Left renal pelvis (tissue), 4 donors: ENCODE data around the gene TRIP11. TPM values are rescaled to one million over a fixed set of nuclear protein-coding genes. Genes with fewer than 3 reads are reported as not detected.
"Not testable (repeated sequence)": the region's sequence is repeated elsewhere in the genome, so short reads cannot be mapped to it uniquely, and the experiment has no call there.

Source experiments
- DNase-seq, 4 donors: peaks; one replicate each; pipeline ENCODE4 v3.0.0-alpha.2; 2013; ENCODE audit warnings: low read depth in 4 of 4, low spot score in 3 of 4
- polyA plus RNA-seq, 4 donors: library from polyadenylated mRNA; unstranded; fragments of 120-200 nt; gene quantifications; one replicate each; pipeline ENCODE4 v1.2.1, GENCODE V29; 2013; ENCODE audit not compliant: insufficient read length in 4 of 4

The TRIP11 gene
- polyA plus RNA-seq, result 10 to 100 TPM; 33.7 to 46.1 (median 37.3) TPM

GRCh38 chr14:92039719-92040430, at the start of gene TRIP11:
TRIP11 (minus strand) TSS chr14:92040059; CDS start chr14:92039685, 374 bp downstream.
- peak; percentile 80 to 87 (median 85) for DNase-seq

GRCh38 chr14:92088494-92088893, 48.6 kb upstream of the TRIP11 start:
- DNase-seq, result no peak

GRCh38 chr14:92074555-92074954, 34.7 kb upstream of the TRIP11 start:
- DNase-seq, result no peak

- DNase-seq, result no peak
Observed at GRCh38 chr14:92058006-92058917, 18.4 kb upstream of the TRIP11 start.

GRCh38 chr14:92049781-92050180, 9.9 kb upstream of the TRIP11 start:
- DNase-seq, result no peak

GRCh38 chr14:92049221-92049620, 9.4 kb upstream of the TRIP11 start:
- not testable (repeated sequence) for DNase-seq

GRCh38 chr14:92045904-92046303, 6.0 kb upstream of the TRIP11 start:
- not testable (repeated sequence) for DNase-seq

GRCh38 chr14:92041766-92042165, 1.9 kb upstream of the TRIP11 start:
- DNase-seq, result not testable (repeated sequence)

GRCh38 chr14:92041203-92041602, 1.3 kb upstream of the TRIP11 start:
- no peak for DNase-seq

- DNase-seq, result peak in 2 of 4 donors; percentile 4 to 8
Observed at GRCh38 chr14:92040431-92041051, 682 bp upstream of the TRIP11 start.

- peak; percentile 55 to 61 (median 58) for DNase-seq
Observed at GRCh38 chr14:92039063-92039718, 668 bp downstream of the TRIP11 start.

GRCh38 chr14:92037989-92038388, 1.9 kb downstream of the TRIP11 start:
- DNase-seq, result no peak

GRCh38 chr14:92035890-92036289, 4.0 kb downstream of the TRIP11 start:
- DNase-seq, result no peak

- no peak for DNase-seq
Observed at GRCh38 chr14:92033906-92034687, 5.8 kb downstream of the TRIP11 start.

GRCh38 chr14:92033433-92033832, 6.4 kb downstream of the TRIP11 start:
- DNase-seq, result no peak

GRCh38 chr14:92026548-92027190, 13.2 kb downstream of the TRIP11 start:
- no peak for DNase-seq

- DNase-seq, result no peak
Observed at GRCh38 chr14:92022036-92022435, 17.8 kb downstream of the TRIP11 start.

GRCh38 chr14:92021523-92021922, 18.3 kb downstream of the TRIP11 start:
- no peak for DNase-seq

GRCh38 chr14:92014040-92014439, 25.8 kb downstream of the TRIP11 start:
- DNase-seq, result no peak
